ENCODE data around the gene KHDRBS2.

Gene KHDRBS2

DNA sequence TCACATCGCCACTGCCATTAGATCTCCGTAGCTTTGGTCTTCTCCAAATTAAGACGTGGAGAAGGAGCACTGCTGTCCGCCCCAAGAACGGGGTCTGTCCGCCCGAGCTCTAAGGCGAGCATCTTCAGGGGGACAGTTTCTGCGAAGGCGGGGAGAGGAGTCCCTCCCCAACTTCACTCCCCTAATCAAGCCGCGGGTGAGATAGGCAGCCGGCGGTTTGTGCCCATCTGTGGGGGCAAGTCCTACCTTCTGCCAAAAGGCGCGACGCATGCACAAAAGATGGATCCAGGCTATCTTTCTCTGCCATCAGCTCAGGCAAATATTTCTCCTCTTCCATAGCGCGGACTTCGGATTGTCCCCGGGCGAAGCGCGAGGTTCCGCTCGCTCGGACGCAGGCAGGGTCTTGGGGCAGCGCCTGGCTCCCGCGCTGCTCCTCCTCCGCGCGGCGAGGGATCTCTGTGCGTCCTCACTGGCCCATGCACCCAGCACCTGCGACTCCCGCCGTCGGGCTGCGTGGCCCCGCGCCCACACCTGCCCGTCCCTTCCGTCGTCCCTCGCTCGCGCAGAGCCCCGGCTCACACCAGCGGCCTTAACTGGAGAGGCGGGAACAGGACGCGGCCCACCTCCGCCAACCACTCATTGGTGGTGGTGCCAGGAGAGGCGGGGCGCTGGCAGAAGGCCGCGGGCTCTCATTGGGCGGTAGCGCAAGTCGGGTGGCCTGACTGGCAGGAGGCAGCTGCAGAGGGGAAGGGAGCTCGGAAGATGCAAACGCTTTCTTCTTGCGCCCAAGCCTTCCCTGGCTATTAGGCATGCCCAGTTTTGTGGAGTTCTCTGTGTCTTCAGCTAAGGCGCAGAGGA, at the start of gene KHDRBS2:
Gene KHDRBS2, minus strand, starts transcription at position 614 of the 858 bp plus-strand sequence.
- DNase-seq, result peak; percentile 68

DNA sequence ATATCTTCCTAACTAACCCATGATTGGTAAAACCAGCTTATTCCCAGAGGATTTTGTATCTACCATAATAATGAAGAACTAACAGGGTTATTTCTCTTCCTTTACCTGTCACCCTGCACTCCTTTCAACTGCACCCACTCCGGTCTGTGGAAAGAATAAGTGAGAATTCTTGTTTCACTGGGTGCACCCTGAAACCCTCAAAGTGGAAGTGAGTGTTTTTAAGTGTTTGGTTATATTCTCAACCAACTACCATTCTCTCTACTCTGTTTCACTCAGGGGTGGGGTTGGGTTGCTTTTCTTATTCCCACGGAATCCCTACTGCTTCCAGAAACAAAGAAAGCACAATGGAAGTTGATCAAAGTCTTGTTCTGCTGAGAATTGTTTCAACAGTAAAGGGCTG, 42.6 kb upstream of the KHDRBS2 start:
- no peak for DNase-seq

- DNase-seq, result no peak
Measured at GRCh38 chr6:62324834-62325233, 38.8 kb upstream of the KHDRBS2 start.

DNA sequence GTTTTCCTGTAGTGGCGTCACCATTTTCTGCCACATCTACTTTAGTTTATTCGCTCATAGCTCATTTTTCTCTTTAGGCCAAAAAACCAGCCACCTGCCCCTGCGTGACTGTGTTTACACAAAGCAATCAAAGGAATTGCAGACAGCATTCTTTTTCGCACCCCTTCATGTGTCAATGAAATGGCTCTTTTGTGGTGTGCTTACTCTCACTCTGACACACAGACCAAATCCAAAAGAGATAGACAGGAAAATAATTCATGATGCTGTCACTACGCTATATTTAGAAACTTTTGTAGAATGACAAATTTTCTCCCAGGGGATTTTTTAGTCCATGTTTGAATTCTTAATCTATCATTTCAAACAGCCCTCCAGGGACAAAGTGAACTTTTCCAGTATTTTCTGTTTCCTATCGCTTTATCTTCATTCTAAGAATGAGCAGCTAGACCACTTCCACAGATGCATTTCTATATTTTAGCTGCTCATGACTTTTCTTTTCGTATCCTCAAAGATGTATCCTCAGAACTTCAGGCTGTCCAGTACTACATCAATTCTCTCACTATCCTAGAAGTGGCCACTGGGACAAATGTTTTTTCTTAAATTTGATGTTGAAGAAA, 37.9 kb upstream of the KHDRBS2 start:
- no peak for DNase-seq

GRCh38 chr6:62298745-62299392, 12.8 kb upstream of the KHDRBS2 start:
- no peak for DNase-seq

- no peak for DNase-seq
Measured at GRCh38 chr6:62296541-62296940, 10.5 kb upstream of the KHDRBS2 start.

GRCh38 chr6:62288974-62289373, 2.9 kb upstream of the KHDRBS2 start:
- no peak for DNase-seq

- DNase-seq, result no peak
Measured at GRCh38 chr6:62288562-62288961, 2.5 kb upstream of the KHDRBS2 start.

DNA sequence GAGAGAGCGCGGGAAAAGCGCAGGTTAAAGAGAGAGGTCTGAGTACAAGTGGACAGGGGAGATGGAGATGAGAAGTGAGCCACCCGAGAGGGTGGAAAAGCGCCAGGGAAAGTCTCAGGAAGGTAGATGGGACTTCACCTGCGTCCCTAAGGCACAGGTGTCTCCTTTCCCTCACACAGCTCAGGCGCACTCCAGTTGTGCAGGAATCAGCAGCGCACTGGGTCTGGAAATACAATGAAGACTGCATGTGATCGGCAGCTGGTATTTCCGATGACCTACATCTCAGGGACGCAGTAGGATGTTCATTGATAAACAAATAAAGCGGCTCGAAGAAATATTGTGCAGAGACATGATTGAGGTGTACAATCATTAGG, 432 bp upstream of the KHDRBS2 start:
- DNase-seq, result no peak

DNA sequence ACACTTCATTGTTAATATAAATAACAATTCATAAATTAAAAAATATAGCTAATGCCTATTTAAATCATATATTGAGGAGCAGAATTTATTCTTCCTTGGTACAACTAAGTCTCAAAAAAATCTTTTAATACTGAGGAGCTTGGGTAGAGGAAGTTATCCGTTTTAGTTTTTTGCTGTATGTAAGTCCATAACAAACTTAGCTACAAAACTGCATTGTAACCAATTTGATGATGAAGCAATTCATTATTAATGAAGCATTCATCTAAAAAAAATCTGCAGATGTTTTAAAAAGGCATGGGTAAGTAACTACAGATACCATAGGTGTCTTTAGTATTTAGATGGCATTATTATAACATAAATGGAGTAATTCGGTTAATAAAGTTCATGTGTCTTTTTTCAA, 1.3 kb downstream of the KHDRBS2 start:
- no peak for DNase-seq

- no peak for DNase-seq
Measured at GRCh38 chr6:62283796-62284411, 2.1 kb downstream of the KHDRBS2 start.

GRCh38 chr6:62283365-62283764, 2.7 kb downstream of the KHDRBS2 start:
- DNase-seq, result no peak

- no peak for DNase-seq
Measured at GRCh38 chr6:62280099-62280498, 5.9 kb downstream of the KHDRBS2 start.

- no peak for DNase-seq
Measured at GRCh38 chr6:62272114-62272513, 13.9 kb downstream of the KHDRBS2 start.

DNA sequence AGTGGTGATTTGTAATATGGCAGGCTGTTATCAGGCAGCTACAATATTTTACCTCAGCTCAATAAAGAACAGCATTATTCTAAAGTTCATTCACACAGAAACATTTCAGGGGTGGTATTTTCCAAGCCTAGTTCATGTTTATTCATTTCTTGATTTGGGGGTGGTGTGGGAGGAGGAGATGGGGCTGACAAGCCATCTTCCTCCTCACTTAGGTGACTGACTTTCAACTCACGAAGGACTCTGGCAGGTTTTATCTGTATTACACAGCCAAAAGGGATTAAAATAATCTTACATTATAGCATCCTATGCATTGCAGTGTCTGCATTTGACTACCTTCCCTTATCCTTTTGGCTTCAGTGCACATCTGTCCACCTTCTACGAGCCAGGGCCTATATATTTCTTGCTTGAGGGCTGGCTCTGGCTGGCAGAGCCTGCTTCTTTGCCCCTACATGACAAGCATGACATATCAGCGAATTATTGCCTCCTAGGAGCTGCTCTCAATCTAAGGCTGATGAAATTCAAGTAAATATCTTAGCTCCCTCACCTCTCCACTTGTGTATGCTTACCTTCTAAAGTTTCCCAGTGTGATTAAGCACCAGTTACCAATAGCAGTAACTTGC, 20.0 kb downstream of the KHDRBS2 start:
- DNase-seq, result no peak

DNA sequence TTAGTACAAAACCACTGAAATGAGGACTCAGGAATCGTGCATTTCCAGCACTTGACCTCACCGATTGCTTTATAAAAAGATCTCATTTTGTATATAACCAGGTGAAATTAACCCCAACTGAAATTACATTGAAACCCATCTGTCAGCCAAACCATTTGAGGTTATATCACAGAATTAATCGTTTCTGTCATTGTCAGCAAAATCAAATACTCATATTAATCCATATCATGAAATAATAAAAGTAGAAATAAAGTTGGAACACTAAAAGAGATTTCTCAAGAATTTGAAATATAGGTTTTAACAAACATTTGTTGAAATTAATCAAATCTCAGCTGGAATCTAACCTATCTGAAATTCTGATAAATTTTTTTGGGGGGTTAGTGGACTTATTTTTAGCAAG, 23.7 kb downstream of the KHDRBS2 start:
- DNase-seq, result no peak

- DNase-seq, result no peak
Measured at GRCh38 chr6:62246087-62246486, 39.9 kb downstream of the KHDRBS2 start.

GRCh38 chr6:62236784-62237183, 49.2 kb downstream of the KHDRBS2 start:
- DNase-seq, result no peak

DNA sequence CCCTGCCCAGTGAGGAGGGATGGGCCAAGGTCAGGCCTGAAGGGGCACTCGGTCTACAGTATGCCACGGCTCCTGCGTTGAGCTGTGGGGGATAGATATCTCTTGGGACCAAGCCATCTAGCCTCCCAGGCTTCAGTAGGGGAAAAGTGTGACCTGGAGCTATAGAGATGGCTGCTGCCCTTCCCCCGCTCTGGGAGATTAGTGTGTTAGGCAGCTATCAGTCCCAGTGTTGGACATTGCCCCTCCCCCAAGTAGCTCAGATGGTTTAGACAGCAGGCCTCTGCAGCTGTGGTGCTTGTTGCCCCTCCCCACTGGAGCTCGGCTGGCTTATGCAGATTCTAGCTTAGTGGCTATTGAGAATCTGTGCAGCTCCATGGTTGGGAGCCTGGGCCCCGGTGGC, 56.8 kb downstream of the KHDRBS2 start:
- no peak for DNase-seq

DNA sequence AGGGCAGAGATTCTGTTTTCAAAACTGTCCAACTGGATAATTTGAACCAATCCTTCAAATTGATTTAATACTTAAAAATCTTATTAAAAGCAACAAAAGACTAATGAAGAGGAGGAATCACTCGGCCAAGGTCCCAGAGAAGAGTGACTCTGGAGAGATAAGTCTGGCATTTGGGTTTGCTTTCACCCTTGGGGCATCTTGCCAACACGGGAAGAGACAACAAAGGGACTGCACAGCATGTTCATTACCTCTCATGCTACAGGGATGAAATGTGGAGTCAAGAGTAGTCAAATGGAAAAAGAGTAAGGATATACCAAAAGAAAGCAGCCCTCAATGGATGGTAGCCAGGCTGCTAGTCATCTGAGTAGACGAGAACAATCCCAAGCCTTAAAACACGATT, 68.2 kb downstream of the KHDRBS2 start:
- DNase-seq, result no peak

- DNase-seq, result no peak
Measured at GRCh38 chr6:62202078-62202477, 83.9 kb downstream of the KHDRBS2 start.

DNA sequence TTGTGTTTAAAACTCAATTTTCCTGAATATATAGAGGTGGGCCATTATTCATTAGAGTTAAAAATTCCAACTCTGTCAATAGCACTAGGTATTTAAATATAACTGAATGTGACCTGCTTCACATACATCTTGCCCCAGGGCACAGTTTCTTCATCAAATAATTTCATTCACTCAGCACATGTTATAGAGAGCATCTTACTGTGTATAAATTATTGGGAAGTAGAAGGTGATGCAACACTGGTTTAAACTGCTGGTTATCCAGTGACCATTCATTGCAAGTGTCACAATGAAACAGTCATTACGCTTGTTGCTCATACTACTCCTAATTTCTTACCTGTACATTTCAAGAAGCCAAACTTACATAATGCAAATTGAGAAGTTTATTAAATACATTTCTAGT, 93.4 kb downstream of the KHDRBS2 start:
- DNase-seq, result no peak

DNA sequence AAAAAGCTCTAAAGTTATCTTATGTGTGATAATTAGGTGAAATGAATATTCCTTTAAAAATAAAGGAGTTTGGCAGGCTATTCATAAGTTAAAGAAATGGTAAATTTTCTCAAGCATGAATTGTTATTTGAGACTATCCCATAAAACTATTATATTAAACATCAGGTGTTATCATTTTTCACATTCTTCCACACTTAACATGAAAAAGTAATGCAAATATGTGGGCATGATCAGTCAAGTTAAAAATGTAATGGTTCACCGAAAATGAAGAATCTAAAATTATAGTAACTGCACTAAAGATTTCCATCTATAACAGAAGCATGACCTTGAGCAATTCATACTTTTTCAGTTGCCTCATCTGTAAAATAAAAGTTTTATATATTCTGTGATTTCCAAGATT, 110.8 kb downstream of the KHDRBS2 start:
- no peak for DNase-seq
